Osteocyte (in vitro differentiated cells): Measurements from ENCODE around the gene IFT88. TPM values are rescaled to one million over a fixed set of nuclear protein-coding genes. Genes with fewer than 3 reads are reported as not detected.

Experiments used
- DNase-seq: peaks from one replicate; pipeline ENCODE4 v3.0.0; 2021; ENCODE audit warnings: mixed read lengths; ENCODE audit not compliant: unreplicated experiment; ENCODE audit errors: extremely low spot score
- H3K27ac Mint-ChIP-seq: one replicate; pipeline ENCODE4 v1.8.0; 2021; ENCODE audit warnings: mild to moderate bottlenecking, mixed read lengths; ENCODE audit not compliant: unreplicated experiment
- H3K27me3 Mint-ChIP-seq: one replicate; pipeline ENCODE4 v1.8.0; 2021; ENCODE audit warnings: mixed read lengths; ENCODE audit not compliant: unreplicated experiment
- H3K36me3 Mint-ChIP-seq: one replicate; pipeline ENCODE4 v1.8.0; 2021; ENCODE audit warnings: mixed read lengths; ENCODE audit not compliant: unreplicated experiment
- H3K4me1 Mint-ChIP-seq: one replicate; pipeline ENCODE4 v1.8.0; 2021; ENCODE audit warnings: mixed read lengths; ENCODE audit not compliant: unreplicated experiment
- H3K4me3 Mint-ChIP-seq: one replicate; pipeline ENCODE4 v1.8.0; 2021; ENCODE audit warnings: mild to moderate bottlenecking, moderate library complexity, mixed read lengths; ENCODE audit not compliant: unreplicated experiment
- H3K9me3 Mint-ChIP-seq: one replicate; pipeline ENCODE4 v1.8.0; 2021; ENCODE audit warnings: mixed read lengths; ENCODE audit not compliant: unreplicated experiment
- CTCF ChIP-seq: fragments of 200-600 bp; sonication (generic); IDR thresholded peaks from 2 replicates; pipeline ENCODE4 v1.5.0; 2021; ENCODE audit warnings: antibody characterized with exemption, mild to moderate bottlenecking, moderate library complexity
- total RNA-seq: library from RNA; stranded (reverse); gene quantifications from 2 replicates; pipeline ENCODE4 v1.2.1, GENCODE V29; 2021

IFT88 gene
- total RNA-seq, 1 donor from 2014 or later = 13.7 TPM

- TF ChIP-seq CTCF = no peak
- H3K4me1 Mint-ChIP-seq = no peaks in the 10 kb centered on the region
- H3K4me3 Mint-ChIP-seq = no peak overlapping the region
These were observed 171.7 kb downstream of the IFT88 start for GRCh38 chr13:20738616-20739015.

GRCh38 chr13:20740021-20740420 is 173.1 kb downstream of the IFT88 start:
- H3K27ac Mint-ChIP-seq = no peak overlapping the region
- H3K9me3 Mint-ChIP-seq = peaks cover 4% of the 10 kb centered on the region
- no peaks in the 10 kb centered on the region for H3K4me1 Mint-ChIP-seq
- no peaks in the 10 kb centered on the region for H3K27me3 Mint-ChIP-seq
- H3K36me3 Mint-ChIP-seq = peaks cover 5% of the 10 kb centered on the region
- no peak overlapping the region for H3K4me3 Mint-ChIP-seq
- no peak for DNase-seq
- TF ChIP-seq CTCF = no peak

More at GRCh38 chr13:20738616-20739015, 171.7 kb downstream of the IFT88 start:
- no peaks in the 10 kb centered on the region for H3K27me3 Mint-ChIP-seq
- no peak overlapping the region for H3K27ac Mint-ChIP-seq
- peaks cover 5% of the 10 kb centered on the region for H3K36me3 Mint-ChIP-seq
- no peaks in the 10 kb centered on the region for H3K9me3 Mint-ChIP-seq
- DNase-seq = no peak

Other genes starting within 250 kb of the IFT88 start
- 19.4 and 22.5 TPM in 2 replicates for gene CRYL1, start 41.3 kb upstream of the IFT88 start, total RNA-seq
- gene IL17D, start 136.5 kb downstream of the IFT88 start, total RNA-seq = 8.6 and 10.7 TPM in 2 replicates
- gene EEF1AKMT1, start 206.8 kb downstream of the IFT88 start, total RNA-seq = 8.8 and 10.8 TPM in 2 replicates